ENCODE data around the gene ZSWIM5.

Gene ZSWIM5

GRCh38 chr1:45005761-45006160, 200.6 kb downstream of the ZSWIM5 start:
- TF ChIP-seq SIN3A (IDR thresholded peaks at IDR 0.05; ENCODE audit: borderline replicate concordance, insufficient read depth, low read length) (no peak), TAF1 (IDR thresholded peaks at IDR 0.05; ENCODE audit: borderline replicate concordance, insufficient read depth, low read length) (no peak), FOXP2 (optimal IDR thresholded peaks at IDR 0.05; ENCODE audit: borderline replicate concordance, extremely low read depth, extremely low read length, insufficient read depth) (no peak), POLR2AphosphoS5 (IDR thresholded peaks at IDR 0.05; ENCODE audit: low read depth, low read length) (no peak), REST (IDR thresholded peaks at IDR 0.05; ENCODE audit: insufficient read depth in 1 of 2, low read depth in 2 of 2, low read length in 2 of 2) (no peak)

GRCh38 chr1:45004281-45004920, 202.0 kb downstream of the ZSWIM5 start:
- TF ChIP-seq TAF1 (IDR thresholded peaks at IDR 0.05; ENCODE audit: borderline replicate concordance, insufficient read depth, low read length) (no peak), FOXP2 (optimal IDR thresholded peaks at IDR 0.05; ENCODE audit: borderline replicate concordance, extremely low read depth, extremely low read length, insufficient read depth) (no peak), SIN3A (IDR thresholded peaks at IDR 0.05; ENCODE audit: borderline replicate concordance, insufficient read depth, low read length) (no peak), REST (IDR thresholded peaks at IDR 0.05; ENCODE audit: insufficient read depth in 1 of 2, low read depth in 2 of 2, low read length in 2 of 2) (no peak), POLR2AphosphoS5 (IDR thresholded peaks at IDR 0.05; ENCODE audit: low read depth, low read length) (no peak)

GRCh38 chr1:45003741-45004140, 202.7 kb downstream of the ZSWIM5 start:
- TF ChIP-seq TAF1 (IDR thresholded peaks at IDR 0.05; ENCODE audit: borderline replicate concordance, insufficient read depth, low read length) (no peak), POLR2AphosphoS5 (IDR thresholded peaks at IDR 0.05; ENCODE audit: low read depth, low read length) (no peak), REST (IDR thresholded peaks at IDR 0.05; ENCODE audit: insufficient read depth in 1 of 2, low read depth in 2 of 2, low read length in 2 of 2) (no peak), SIN3A (IDR thresholded peaks at IDR 0.05; ENCODE audit: borderline replicate concordance, insufficient read depth, low read length) (no peak), FOXP2 (optimal IDR thresholded peaks at IDR 0.05; ENCODE audit: borderline replicate concordance, extremely low read depth, extremely low read length, insufficient read depth) (no peak)

- TF ChIP-seq FOXP2 (optimal IDR thresholded peaks at IDR 0.05; ENCODE audit: borderline replicate concordance, extremely low read depth, extremely low read length, insufficient read depth) (no peak), REST (IDR thresholded peaks at IDR 0.05; ENCODE audit: insufficient read depth in 1 of 2, low read depth in 2 of 2, low read length in 2 of 2) (no peak), POLR2AphosphoS5 (IDR thresholded peaks at IDR 0.05; ENCODE audit: low read depth, low read length) (no peak), TAF1 (IDR thresholded peaks at IDR 0.05; ENCODE audit: borderline replicate concordance, insufficient read depth, low read length) (no peak), SIN3A (IDR thresholded peaks at IDR 0.05; ENCODE audit: borderline replicate concordance, insufficient read depth, low read length) (no peak)
Measured at GRCh38 chr1:45002650-45003645, 203.5 kb downstream of the ZSWIM5 start.

Measured in PFSK-1 (cell line).